KMS-11 (cell line): ENCODE results near the gene IGLL5.
"Not testable (repeated sequence)": the region's sequence is repeated elsewhere in the genome, so short reads cannot be mapped to it uniquely, and the experiment has no call there.

Experiments used
- H2AFZ ChIP-seq: fragments of 200-600 bp; sonication (generic); 2 replicates; pipeline ENCODE4 v1.6.1; 2016; ENCODE audit warnings: antibody characterized with exemption, mixed run types, low read depth
- H3K27ac ChIP-seq: fragments of 200-600 bp; sonication (generic); 2 replicates; pipeline ENCODE4 v1.6.1; 2016; ENCODE audit warnings: mild to moderate bottlenecking, mixed run types
- H3K27me3 ChIP-seq: fragments of 200-600 bp; sonication (generic); 2 replicates; pipeline ENCODE4 v1.6.1; 2017; ENCODE audit warnings: mild to moderate bottlenecking, low read depth, mixed run types, moderate library complexity; ENCODE audit not compliant: insufficient read depth
- H3K36me3 ChIP-seq: fragments of 200-600 bp; sonication (generic); 2 replicates; pipeline ENCODE4 v1.6.1; 2017; ENCODE audit warnings: mild to moderate bottlenecking, mixed run types; ENCODE audit not compliant: insufficient read depth
- H3K4me1 ChIP-seq: fragments of 200-600 bp; sonication (generic); 2 replicates; pipeline ENCODE4 v1.6.1; 2016; ENCODE audit warnings: mild to moderate bottlenecking, low read depth, mixed run types; ENCODE audit not compliant: poor library complexity, severe bottlenecking
- H3K4me2 ChIP-seq: fragments of 200-600 bp; sonication (generic); 2 replicates; pipeline ENCODE4 v1.7.0; 2016; ENCODE audit warnings: mild to moderate bottlenecking, mixed run types
- H3K4me3 ChIP-seq: fragments of 200-600 bp; sonication (generic); IDR thresholded peaks from 2 replicates; pipeline ENCODE4 v1.6.1; 2017; ENCODE audit warnings: low read depth, low read length, mixed read lengths; ENCODE audit not compliant: insufficient read depth
- H3K79me2 ChIP-seq: fragments of 200-600 bp; sonication (generic); 2 replicates; pipeline ENCODE4 v1.6.1; 2016; ENCODE audit warnings: low read depth, mixed run types; ENCODE audit not compliant: insufficient read depth
- H3K9ac ChIP-seq: fragments of 200-600 bp; sonication (generic); 2 replicates; pipeline ENCODE4 v1.6.1; 2016; ENCODE audit warnings: mild to moderate bottlenecking, mixed run types
- H4K20me1 ChIP-seq: fragments of 200-600 bp; sonication (generic); 2 replicates; pipeline ENCODE4 v1.6.1; 2016; ENCODE audit warnings: mild to moderate bottlenecking, mixed run types; ENCODE audit not compliant: insufficient read depth
- TF ChIP-seq, protein P1 (sequence below): fragments of 200-600 bp; sonication (generic); conservative IDR thresholded peaks from 2 replicates; pipeline ENCODE4 v1.6.1; 2017; ENCODE audit warnings: low read depth, mild to moderate bottlenecking, antibody characterized with exemption, low read length, moderate library complexity, mixed read lengths

Gene IGLL5

DNA sequence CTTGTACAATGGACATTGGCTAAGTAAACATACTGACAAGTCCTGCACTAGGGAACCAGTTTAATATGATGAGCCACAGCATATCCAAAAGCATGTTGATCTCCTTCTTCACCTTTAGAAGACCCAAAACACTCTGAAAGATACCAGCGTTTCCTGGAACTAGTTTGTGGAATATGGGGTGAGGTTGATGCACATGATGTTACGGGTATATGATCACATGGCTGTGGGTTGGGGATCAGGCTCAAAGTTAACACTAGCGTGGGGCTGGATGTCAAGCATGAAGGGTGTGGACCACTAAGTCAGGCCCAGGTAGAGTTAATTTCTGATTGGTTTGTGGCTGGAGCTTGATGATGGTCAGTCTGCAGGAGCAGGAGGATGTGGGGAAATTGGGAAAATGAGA lies 9.0 kb downstream of the IGLL5 start:
- TF ChIP-seq, protein P1, sequence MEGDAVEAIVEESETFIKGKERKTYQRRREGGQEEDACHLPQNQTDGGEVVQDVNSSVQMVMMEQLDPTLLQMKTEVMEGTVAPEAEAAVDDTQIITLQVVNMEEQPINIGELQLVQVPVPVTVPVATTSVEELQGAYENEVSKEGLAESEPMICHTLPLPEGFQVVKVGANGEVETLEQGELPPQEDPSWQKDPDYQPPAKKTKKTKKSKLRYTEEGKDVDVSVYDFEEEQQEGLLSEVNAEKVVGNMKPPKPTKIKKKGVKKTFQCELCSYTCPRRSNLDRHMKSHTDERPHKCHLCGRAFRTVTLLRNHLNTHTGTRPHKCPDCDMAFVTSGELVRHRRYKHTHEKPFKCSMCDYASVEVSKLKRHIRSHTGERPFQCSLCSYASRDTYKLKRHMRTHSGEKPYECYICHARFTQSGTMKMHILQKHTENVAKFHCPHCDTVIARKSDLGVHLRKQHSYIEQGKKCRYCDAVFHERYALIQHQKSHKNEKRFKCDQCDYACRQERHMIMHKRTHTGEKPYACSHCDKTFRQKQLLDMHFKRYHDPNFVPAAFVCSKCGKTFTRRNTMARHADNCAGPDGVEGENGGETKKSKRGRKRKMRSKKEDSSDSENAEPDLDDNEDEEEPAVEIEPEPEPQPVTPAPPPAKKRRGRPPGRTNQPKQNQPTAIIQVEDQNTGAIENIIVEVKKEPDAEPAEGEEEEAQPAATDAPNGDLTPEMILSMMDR: no peak

DNA sequence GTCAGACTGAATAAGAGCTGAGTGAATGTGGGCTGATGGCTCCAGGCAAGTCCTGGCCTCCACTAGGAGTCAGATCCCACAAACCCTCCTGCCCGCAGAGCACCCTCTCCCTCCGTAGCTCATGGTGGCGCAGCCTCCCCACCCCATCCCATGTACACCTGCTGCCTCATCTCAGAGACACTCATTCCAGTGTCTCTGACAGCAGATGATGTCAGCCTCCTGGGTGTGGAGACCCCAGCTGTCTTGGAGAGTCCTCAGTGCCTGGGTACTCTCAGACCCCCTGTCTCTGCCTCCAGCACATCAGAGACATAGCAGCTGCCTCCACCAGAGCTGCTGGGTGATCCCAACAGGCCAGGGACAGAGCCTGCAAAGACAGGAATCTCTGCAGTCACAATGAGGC lies 9.5 kb downstream of the IGLL5 start:
- TF ChIP-seq, protein P1: no peak
- no peak overlapping the region for H3K4me2 ChIP-seq
- no peak overlapping the region for H3K9ac ChIP-seq
- H4K20me1 ChIP-seq: no peaks in the 10 kb centered on the region
- H3K4me3 ChIP-seq: no peak overlapping the region
- no peak overlapping the region for H2AFZ ChIP-seq
- no peak overlapping the region for H3K27ac ChIP-seq
- peaks cover 29% of the 10 kb centered on the region for H3K4me1 ChIP-seq
- H3K79me2 ChIP-seq: 0 out of 2 replicates have a peak, but pooled peaks cover 4% of the 10 kb centered on the region
- H3K27me3 ChIP-seq: no peaks in the 10 kb centered on the region; the same call in 1 of the 2 replicates
- no peaks in the 10 kb centered on the region for H3K36me3 ChIP-seq

More for the DNA sequence above, 9.0 kb downstream of the IGLL5 start:
- H4K20me1 ChIP-seq: no peaks in the 10 kb centered on the region
- no peak overlapping the region for H3K9ac ChIP-seq
- no peak overlapping the region for H3K4me2 ChIP-seq
- no peaks in the 10 kb centered on the region for H3K36me3 ChIP-seq
- H3K27me3 ChIP-seq: no peaks in the 10 kb centered on the region; the same call in 1 of the 2 replicates
- H2AFZ ChIP-seq: no peak overlapping the region
- 0 out of 2 replicates have a peak, but pooled peaks cover 4% of the 10 kb centered on the region for H3K79me2 ChIP-seq
- H3K27ac ChIP-seq: no peak overlapping the region
- peaks cover 33% of the 10 kb centered on the region for H3K4me1 ChIP-seq
- H3K4me3 ChIP-seq: no peak overlapping the region

DNA sequence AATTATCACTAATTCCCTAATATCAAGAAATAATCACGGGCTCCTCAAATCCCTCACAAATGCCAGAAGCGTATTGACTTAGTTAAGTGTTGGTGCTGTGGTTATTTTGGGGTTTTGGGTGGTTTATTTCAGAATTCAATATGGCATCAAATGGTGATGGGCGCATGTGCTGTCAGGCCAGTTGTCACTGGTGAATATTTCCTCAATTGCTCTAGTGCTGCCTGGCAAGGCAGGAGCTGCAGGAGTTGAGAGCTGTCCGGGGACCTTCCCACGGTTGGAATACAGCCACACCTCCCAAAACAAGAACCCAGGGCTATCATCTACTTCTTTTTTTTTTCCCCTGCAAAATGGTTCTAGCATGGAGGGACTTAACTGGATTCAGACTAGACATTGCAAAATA lies 10.3 kb downstream of the IGLL5 start:
- Histone ChIP-seq H3K4me3 (no peak overlapping the region), H3K79me2 (no peaks in the 10 kb centered on the region), H3K27ac (no peak overlapping the region), H4K20me1 (no peaks in the 10 kb centered on the region), H3K9ac (no peak overlapping the region), H3K27me3 (no peaks in the 10 kb centered on the region), H3K4me1 (peaks cover 25% of the 10 kb centered on the region), H3K4me2 (no peak overlapping the region), H3K36me3 (no peaks in the 10 kb centered on the region), H2AFZ (no peak overlapping the region)
- TF ChIP-seq, protein P1: no peak

DNA sequence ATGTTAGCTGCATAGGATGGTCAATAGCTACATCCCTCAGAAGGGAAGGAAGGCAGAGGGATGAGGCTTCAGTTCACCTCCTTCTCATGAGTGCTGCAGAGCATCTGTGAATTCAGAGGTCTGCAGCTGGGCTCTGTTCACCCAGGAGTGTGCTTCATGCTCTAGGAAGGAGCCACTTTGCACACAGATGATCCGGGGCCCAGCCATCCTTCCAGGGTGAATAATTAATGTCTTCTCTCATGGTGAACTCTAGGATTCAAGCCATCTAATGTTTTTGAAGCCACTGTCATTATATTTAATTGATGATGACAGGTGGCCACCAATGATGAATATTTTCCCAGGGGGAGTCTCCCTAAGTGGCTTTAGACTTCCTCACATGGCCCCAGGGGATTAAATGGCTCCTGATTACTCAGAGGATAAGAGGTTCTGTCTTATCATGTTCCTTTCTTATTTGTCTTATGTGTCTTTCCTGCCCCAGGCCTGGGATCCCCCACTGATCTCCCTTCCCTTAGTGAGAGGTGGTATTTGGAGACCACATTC lies 10.9 kb downstream of the IGLL5 start:
- H3K9ac ChIP-seq, H3K79me2 ChIP-seq, H4K20me1 ChIP-seq, H3K4me3 ChIP-seq, H3K4me2 ChIP-seq, H3K27ac ChIP-seq, H3K36me3 ChIP-seq, H3K27me3 ChIP-seq, H2AFZ ChIP-seq: not testable (repeated sequence)
- H3K4me1 ChIP-seq: peaks cover 26% of the 10 kb centered on the region

DNA sequence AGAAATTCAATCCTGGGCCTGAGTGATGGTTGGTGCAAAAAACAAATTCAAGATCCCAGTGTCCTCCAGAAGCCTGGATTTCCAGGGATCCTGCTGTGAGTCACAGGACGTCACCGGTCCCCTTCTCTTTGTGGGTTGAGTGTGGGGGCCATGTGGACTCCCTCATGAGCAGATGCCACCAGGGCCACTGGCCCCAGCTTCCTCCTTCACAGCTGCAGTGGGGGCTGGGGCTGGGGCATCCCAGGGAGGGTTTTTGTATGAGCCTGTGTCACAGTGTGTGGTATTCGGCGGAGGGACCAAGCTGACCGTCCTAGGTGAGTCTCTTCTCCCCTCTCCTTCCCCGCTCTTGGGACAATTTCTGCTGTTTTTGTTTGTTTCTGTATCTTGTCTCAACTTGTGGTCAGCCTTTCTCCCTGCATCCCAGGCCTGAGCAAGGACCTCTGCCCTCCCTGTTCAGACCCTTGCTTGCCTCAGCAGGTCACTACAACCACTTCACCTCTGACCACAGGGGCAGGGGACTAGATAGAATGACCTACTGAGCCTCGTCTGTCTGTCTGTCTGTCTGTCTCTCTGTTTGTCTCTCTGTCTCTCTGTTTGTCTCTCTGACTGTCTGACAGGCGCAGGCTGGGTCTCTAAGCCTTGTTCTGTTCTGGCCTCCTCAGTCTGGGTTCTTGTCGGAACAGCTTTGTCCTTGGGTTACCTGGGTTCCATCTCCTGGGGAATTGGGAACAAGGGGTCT lies 11.9 kb downstream of the IGLL5 start:
- not testable (repeated sequence) for H3K27ac ChIP-seq, H3K27me3 ChIP-seq, H4K20me1 ChIP-seq, H3K4me2 ChIP-seq, H3K9ac ChIP-seq, H3K79me2 ChIP-seq, H3K4me3 ChIP-seq, H3K36me3 ChIP-seq, H2AFZ ChIP-seq
- H3K4me1 ChIP-seq: peaks cover 23% of the 10 kb centered on the region

DNA sequence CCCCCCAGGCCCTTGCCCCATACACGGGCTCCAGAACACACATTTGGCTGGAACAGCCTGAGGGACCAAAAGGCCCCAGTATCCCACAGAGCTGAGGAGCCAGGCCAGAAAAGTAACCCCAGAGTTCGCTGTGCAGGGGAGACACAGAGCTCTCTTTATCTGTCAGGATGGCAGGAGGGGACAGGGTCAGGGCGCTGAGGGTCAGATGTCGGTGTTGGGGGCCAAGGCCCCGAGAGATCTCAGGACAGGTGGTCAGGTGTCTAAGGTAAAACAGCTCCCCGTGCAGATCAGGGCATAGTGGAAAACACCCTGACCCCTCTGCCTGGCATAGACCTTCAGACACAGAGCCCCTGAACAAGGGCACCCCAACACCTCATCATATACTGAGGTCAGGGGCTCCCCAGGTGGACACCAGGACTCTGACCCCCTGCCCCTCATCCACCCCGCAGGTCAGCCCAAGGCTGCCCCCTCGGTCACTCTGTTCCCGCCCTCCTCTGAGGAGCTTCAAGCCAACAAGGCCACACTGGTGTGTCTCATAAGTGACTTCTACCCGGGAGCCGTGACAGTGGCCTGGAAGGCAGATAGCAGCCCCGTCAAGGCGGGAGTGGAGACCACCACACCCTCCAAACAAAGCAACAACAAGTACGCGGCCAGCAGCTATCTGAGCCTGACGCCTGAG lies 13.1 kb downstream of the IGLL5 start:
- H3K9ac ChIP-seq, H4K20me1 ChIP-seq, H3K4me2 ChIP-seq, H3K27me3 ChIP-seq, H3K36me3 ChIP-seq, H2AFZ ChIP-seq, H3K79me2 ChIP-seq, H3K4me3 ChIP-seq, H3K27ac ChIP-seq: not testable (repeated sequence)
- H3K4me1 ChIP-seq: peaks cover 19% of the 10 kb centered on the region
